CD4-positive, alpha-beta memory T cell (primary cell): ENCODE measurements around the gene SLC6A13. TPM values are rescaled to one million over a fixed set of nuclear protein-coding genes. Genes with fewer than 3 reads are reported as not detected.

Experiments used
- CTCF ChIA-PET: fragments of 350-600 bp; sonication (Branson Sonifier 250); formaldehyde crosslinking; loops from one replicate; lab custom pipeline; 2021; ENCODE audit warnings: inconsistent platforms; ENCODE audit not compliant: partially characterized antibody; lab: Charles Lee
- POLR2A ChIA-PET: fragments of 350-600 bp; sonication (Branson Sonifier 250); formaldehyde crosslinking; loops from one replicate; lab custom pipeline; 2021; ENCODE audit not compliant: partially characterized antibody; lab: Charles Lee
- DNase-seq, 5 donors: peaks; one replicate each; pipeline versions ENCODE4 v3.0.0 to v3.0.0-alpha.2; 2020 to 2022; ENCODE audit warnings: mixed read lengths in 1 of 5
- H3K27ac ChIP-seq: one replicate; pipeline ENCODE4 v1.7.0; 2013; ENCODE audit warnings: low read depth, low read length
- H3K27me3 ChIP-seq: 2 replicates; pipeline ENCODE4 v1.7.0; 2013; ENCODE audit warnings: mild to moderate bottlenecking, low read length, moderate library complexity; ENCODE audit not compliant: insufficient read depth
- H3K36me3 ChIP-seq: 2 replicates; pipeline ENCODE4 v1.7.0; 2013; ENCODE audit warnings: mild to moderate bottlenecking, low read length, moderate library complexity; ENCODE audit not compliant: insufficient read depth
- H3K4me1 ChIP-seq: 2 replicates; pipeline ENCODE4 v1.7.0; 2013; ENCODE audit warnings: mild to moderate bottlenecking, low read length, moderate library complexity; ENCODE audit not compliant: insufficient read depth
- H3K4me3 ChIP-seq, 2 donors: one replicate each; pipeline ENCODE4 v1.7.0; 2013; ENCODE audit warnings: low read length in 2 of 2, mild to moderate bottlenecking in 1 of 2
- H3K9me3 ChIP-seq, 2 donors: one replicate each; pipeline ENCODE4 v1.7.0; 2013; ENCODE audit warnings: low read length in 2 of 2, control low read depth in 1 of 2; ENCODE audit not compliant: control insufficient read depth in 1 of 2
- H3K27ac Mint-ChIP-seq, 7 donors: one replicate each; pipeline ENCODE4 v1.8.0; 2020 to 2021; ENCODE audit warnings: mixed read lengths in 7 of 7, mild to moderate bottlenecking in 6 of 7, inconsistent platforms in 3 of 7, moderate library complexity in 3 of 7
- H3K27me3 Mint-ChIP-seq, 2 donors: one replicate each; pipeline ENCODE4 v1.8.0; 2020 to 2021; ENCODE audit warnings: mixed read lengths in 2 of 2
- H3K36me3 Mint-ChIP-seq, 2 donors: one replicate each; pipeline ENCODE4 v1.8.0; 2020 to 2021; ENCODE audit warnings: mixed read lengths in 2 of 2, inconsistent platforms in 1 of 2, mild to moderate bottlenecking in 1 of 2
- H3K4me1 Mint-ChIP-seq, 4 donors: one replicate each; pipeline ENCODE4 v1.8.0; 2020 to 2021; ENCODE audit warnings: mixed read lengths in 4 of 4, mild to moderate bottlenecking in 1 of 4
- H3K4me3 Mint-ChIP-seq, 8 donors: one replicate each; pipeline ENCODE4 v1.8.0; 2020 to 2021; ENCODE audit warnings: mixed read lengths in 8 of 8, mild to moderate bottlenecking in 7 of 8, moderate library complexity in 6 of 8, inconsistent platforms in 3 of 8
- H3K9me3 Mint-ChIP-seq, 8 donors: one replicate each; pipeline ENCODE4 v1.8.0; 2020 to 2021; ENCODE audit warnings: mixed read lengths in 8 of 8, mild to moderate bottlenecking in 5 of 8, inconsistent platforms in 3 of 8, moderate library complexity in 1 of 8
- intact Hi-C: fragments of 100-400 bp; cut with micrococcal nuclease; formaldehyde crosslinking; loops from one replicate; pipeline ENCODE4 v1.15.1; 2023
- polyA plus RNA-seq, 2 donors: library from polyadenylated mRNA; unstranded; fragments of 300-500 nt; fragmentation: Illumina TruSeq; gene quantifications; one replicate each; pipeline ENCODE4 v1.2.3, GENCODE V29; 2021
- total RNA-seq, 2 experiments: library from RNA; stranded (reverse); gene quantifications; one replicate each; pipeline ENCODE4 v1.2.3, GENCODE V29; 2021

The SLC6A13 gene
- total and polyA plus RNA-seq, 4 experiments from 2014 or later: 0.17 to 0.75 (median 0.32) TPM; not detected in 1

- intact Hi-C loops: no loop called here
- no peaks in the 10 kb centered on the region for H3K36me3 Mint-ChIP-seq
- CTCF ChIA-PET: no interaction called here
- no peak overlapping the region for H3K27ac Mint-ChIP-seq
- H3K27me3 Mint-ChIP-seq: peaks cover 11 to 18% of the 10 kb centered on the region in 2 donors
- H3K4me1 Mint-ChIP-seq: peaks cover 0 to 9% (median 2%) of the 10 kb centered on the region in 4 donors
- Histone ChIP-seq H3K36me3 (no peaks in the 10 kb centered on the region), H3K4me3 (no peak overlapping the region), H3K9me3 (no peaks in the 10 kb centered on the region), H3K4me1 (no peaks in the 10 kb centered on the region), H3K27ac (no peak overlapping the region), H3K27me3 (no peaks in the 10 kb centered on the region)
- no peak for DNase-seq
- no peaks in the 10 kb centered on the region for H3K9me3 Mint-ChIP-seq
- POLR2A ChIA-PET: no interaction called here
- H3K4me3 Mint-ChIP-seq: no peak overlapping the region
Observed at GRCh38 chr12:185576-185955, 77.1 kb downstream of the SLC6A13 start.

GRCh38 chr12:184811-185575, 77.6 kb downstream of the SLC6A13 start:
- intact Hi-C loops: no loop called here
- Mint-ChIP-seq H3K27me3 (peaks cover 11 to 17% of the 10 kb centered on the region in 2 donors), H3K4me1 (peaks cover 1 to 14% (median 6%) of the 10 kb centered on the region in 4 donors), H3K4me3 (no peak overlapping the region), H3K27ac (no peak overlapping the region), H3K36me3 (no peaks in the 10 kb centered on the region), H3K9me3 (no peaks in the 10 kb centered on the region)
- Histone ChIP-seq H3K27me3 (no peaks in the 10 kb centered on the region), H3K4me1 (no peaks in the 10 kb centered on the region), H3K9me3 (no peaks in the 10 kb centered on the region), H3K36me3 (no peaks in the 10 kb centered on the region), H3K27ac (no peak overlapping the region), H3K4me3 (no peak overlapping the region)
- ChIA-PET CTCF (no interaction called here), POLR2A (no interaction called here)
- no peak for DNase-seq

- intact Hi-C loops: no loop called here
- no peak overlapping the region for H3K4me3 Mint-ChIP-seq
- CTCF ChIA-PET: no interaction called here
- peaks cover 12 to 14% of the 10 kb centered on the region in 2 donors for H3K27me3 Mint-ChIP-seq
- no peaks in the 10 kb centered on the region for H3K36me3 Mint-ChIP-seq
- H3K9me3 Mint-ChIP-seq: no peaks in the 10 kb centered on the region
- H3K4me1 ChIP-seq: no peaks in the 10 kb centered on the region
- DNase-seq: no peak
- H3K27me3 ChIP-seq: no peaks in the 10 kb centered on the region
- H3K4me3 ChIP-seq: no peak overlapping the region
- no peaks in the 10 kb centered on the region for H3K36me3 ChIP-seq
- H3K9me3 ChIP-seq: no peaks in the 10 kb centered on the region
- no peak overlapping the region for H3K27ac ChIP-seq
- POLR2A ChIA-PET: no interaction called here
- H3K27ac Mint-ChIP-seq: no peak overlapping the region
- H3K4me1 Mint-ChIP-seq: peaks cover 1 to 7% (median 4%) of the 10 kb centered on the region in 4 donors
Observed at GRCh38 chr12:182381-182892, 80.2 kb downstream of the SLC6A13 start.

DNA sequence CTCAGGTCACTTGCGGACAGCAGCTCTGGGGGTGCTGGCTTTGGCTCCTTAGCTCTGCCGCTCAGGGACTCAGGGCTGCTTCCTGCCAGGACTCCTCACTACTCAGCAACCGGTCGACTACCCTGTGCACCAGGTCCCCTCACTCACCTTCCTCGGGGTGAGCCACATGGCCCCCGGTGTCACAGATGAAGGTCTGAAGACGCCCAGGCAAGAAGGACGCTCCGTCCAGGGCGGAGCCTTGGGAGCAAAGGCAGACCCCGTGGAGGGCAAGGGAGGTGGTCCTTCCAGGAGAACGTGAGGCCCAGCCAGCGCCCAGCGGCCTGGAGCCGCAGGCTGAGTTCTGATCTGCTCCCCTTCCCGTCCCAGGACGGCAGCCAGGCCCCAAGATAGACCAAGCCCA, 80.7 kb downstream of the SLC6A13 start:
- Histone ChIP-seq H3K27ac (no peak overlapping the region), H3K36me3 (no peaks in the 10 kb centered on the region), H3K4me1 (no peaks in the 10 kb centered on the region), H3K27me3 (no peaks in the 10 kb centered on the region), H3K9me3 (no peaks in the 10 kb centered on the region), H3K4me3 (no peak overlapping the region)
- Mint-ChIP-seq H3K9me3 (no peaks in the 10 kb centered on the region), H3K4me1 (peaks cover 1 to 7% (median 4%) of the 10 kb centered on the region in 4 donors), H3K36me3 (no peaks in the 10 kb centered on the region), H3K4me3 (no peak overlapping the region), H3K27ac (no peak overlapping the region), H3K27me3 (peaks cover 12 to 14% of the 10 kb centered on the region in 2 donors)
- ChIA-PET CTCF (no interaction called here), POLR2A (no interaction called here)
- DNase-seq: no peak
- intact Hi-C loops: no loop called here

GRCh38 chr12:180445-180844, 82.2 kb downstream of the SLC6A13 start:
- Mint-ChIP-seq H3K27me3 (peaks cover 12 to 21% of the 10 kb centered on the region in 2 donors), H3K27ac (no peak overlapping the region), H3K4me3 (no peak overlapping the region), H3K9me3 (no peaks in the 10 kb centered on the region), H3K4me1 (peaks cover 1 to 7% (median 4%) of the 10 kb centered on the region in 4 donors), H3K36me3 (no peaks in the 10 kb centered on the region)
- H3K4me1 ChIP-seq: no peaks in the 10 kb centered on the region
- DNase-seq: no peak
- H3K36me3 ChIP-seq: no peaks in the 10 kb centered on the region
- H3K27ac ChIP-seq: no peak overlapping the region
- ChIA-PET CTCF (no interaction called here), POLR2A (no interaction called here)
- H3K9me3 ChIP-seq: no peaks in the 10 kb centered on the region
- no peak overlapping the region for H3K4me3 ChIP-seq
- intact Hi-C loops: no loop called here
- no peaks in the 10 kb centered on the region for H3K27me3 ChIP-seq

DNA sequence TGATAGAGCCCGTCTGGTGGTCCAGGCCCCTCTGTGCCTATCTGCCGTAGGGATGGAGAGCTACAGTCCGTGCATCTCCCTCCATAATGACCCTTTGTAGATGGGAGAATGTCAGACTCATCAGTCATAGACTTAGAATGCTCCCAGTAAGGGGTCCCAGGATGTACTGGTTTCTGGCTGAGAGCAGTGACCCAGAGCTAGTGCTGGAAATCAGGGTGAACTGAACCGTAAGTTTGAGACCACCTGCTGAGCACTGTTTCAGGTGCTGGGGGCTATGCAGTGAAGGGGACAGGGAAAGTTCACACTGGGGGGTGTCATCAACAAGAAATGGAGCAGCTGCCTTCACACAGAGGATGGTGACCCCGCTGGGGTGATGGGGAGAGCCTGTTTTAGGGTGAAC, 82.8 kb downstream of the SLC6A13 start:
- no peak for DNase-seq
- H3K36me3 ChIP-seq: no peaks in the 10 kb centered on the region
- H3K4me3 ChIP-seq: no peak overlapping the region
- H3K27ac ChIP-seq: no peak overlapping the region
- POLR2A ChIA-PET: no interaction called here
- intact Hi-C loops: no loop called here
- peaks cover under 1 to 7% (median 4%) of the 10 kb centered on the region in 4 donors for H3K4me1 Mint-ChIP-seq
- H3K27me3 ChIP-seq: no peaks in the 10 kb centered on the region
- no peaks in the 10 kb centered on the region for H3K9me3 Mint-ChIP-seq
- H3K4me3 Mint-ChIP-seq: no peak overlapping the region
- CTCF ChIA-PET: no interaction called here
- peaks cover 11 to 24% of the 10 kb centered on the region in 2 donors for H3K27me3 Mint-ChIP-seq
- no peaks in the 10 kb centered on the region for H3K4me1 ChIP-seq
- H3K36me3 Mint-ChIP-seq: no peaks in the 10 kb centered on the region
- H3K27ac Mint-ChIP-seq: no peak overlapping the region
- no peaks in the 10 kb centered on the region for H3K9me3 ChIP-seq

- Mint-ChIP-seq H3K4me1 (peaks cover 0 to 7% (median 4%) of the 10 kb centered on the region in 4 donors), H3K4me3 (no peak overlapping the region), H3K27ac (no peak overlapping the region), H3K27me3 (peaks cover 10 to 23% of the 10 kb centered on the region in 2 donors), H3K9me3 (no peaks in the 10 kb centered on the region), H3K36me3 (no peaks in the 10 kb centered on the region)
- Histone ChIP-seq H3K27ac (no peak overlapping the region), H3K9me3 (no peaks in the 10 kb centered on the region), H3K36me3 (no peaks in the 10 kb centered on the region), H3K27me3 (no peaks in the 10 kb centered on the region), H3K4me1 (no peaks in the 10 kb centered on the region), H3K4me3 (no peak overlapping the region)
- intact Hi-C loops: no loop called here
- CTCF ChIA-PET: no interaction called here
- DNase-seq: no peak
- POLR2A ChIA-PET: no interaction called here
Observed at GRCh38 chr12:179131-179884, 83.3 kb downstream of the SLC6A13 start.
